IMR-90 (cell line): ENCODE data around the gene GSTA1.
"Not testable (repeated sequence)": the region's sequence is repeated elsewhere in the genome, so short reads cannot be mapped to it uniquely, and the experiment has no call there.

ENCODE experiments used
- BHLHE40 ChIP-seq: fragments of 150-350 bp; IDR thresholded peaks from 2 replicates; pipeline ENCODE4 v1.6.1; 2016; ENCODE audit warnings: mild to moderate bottlenecking, low read depth, low read length
- CEBPB ChIP-seq: IDR thresholded peaks from 2 replicates; pipeline ENCODE4 v1.6.1; 2012; ENCODE audit warnings: low read depth, low read length, improper control_type of control experiment
- FOS ChIP-seq: fragments of 150-350 bp; IDR thresholded peaks from 2 replicates; pipeline ENCODE4 v1.6.1; 2016; ENCODE audit warnings: low read depth, low read length
- MAFK ChIP-seq: IDR thresholded peaks from 2 replicates; pipeline ENCODE4 v1.6.1; 2012; ENCODE audit warnings: low read depth, low read length, improper control_type of control experiment
- NFE2L2 ChIP-seq: fragments of 150-350 bp; IDR thresholded peaks from 2 replicates; pipeline ENCODE4 v1.6.1; 2016; ENCODE audit warnings: low read depth, mild to moderate bottlenecking, low read length
- POLR2A ChIP-seq: IDR thresholded peaks from 2 replicates; pipeline ENCODE4 v1.6.1; 2012; ENCODE audit warnings: mild to moderate bottlenecking, low read depth, low read length
- RAD21 ChIP-seq: IDR thresholded peaks from 2 replicates; pipeline ENCODE4 v1.6.1; 2012; ENCODE audit warnings: low read length, improper control_type of control experiment
- SMC3 ChIP-seq: fragments of 150-350 bp; IDR thresholded peaks from 2 replicates; pipeline ENCODE4 v1.6.1; 2016; ENCODE audit warnings: low read depth, mild to moderate bottlenecking, antibody characterized with exemption, low read length, moderate library complexity
- USF2 ChIP-seq: fragments of 150-350 bp; IDR thresholded peaks from 2 replicates; pipeline ENCODE4 v1.6.1; 2017; ENCODE audit warnings: mild to moderate bottlenecking, antibody characterized with exemption, low read length, low read depth
- TF ChIP-seq, protein P1 (sequence below): conservative IDR thresholded peaks from 2 replicates; pipeline ENCODE4 v1.5.1; 2012; ENCODE audit warnings: mild to moderate bottlenecking, low read depth, low read length, improper control_type of control experiment
- TF ChIP-seq, protein P2 (sequence below): fragments of 150-350 bp; IDR thresholded peaks from 2 replicates; pipeline ENCODE4 v1.6.1; 2016; ENCODE audit warnings: low read depth, mild to moderate bottlenecking, low read length, moderate library complexity, borderline replicate concordance

DNA sequence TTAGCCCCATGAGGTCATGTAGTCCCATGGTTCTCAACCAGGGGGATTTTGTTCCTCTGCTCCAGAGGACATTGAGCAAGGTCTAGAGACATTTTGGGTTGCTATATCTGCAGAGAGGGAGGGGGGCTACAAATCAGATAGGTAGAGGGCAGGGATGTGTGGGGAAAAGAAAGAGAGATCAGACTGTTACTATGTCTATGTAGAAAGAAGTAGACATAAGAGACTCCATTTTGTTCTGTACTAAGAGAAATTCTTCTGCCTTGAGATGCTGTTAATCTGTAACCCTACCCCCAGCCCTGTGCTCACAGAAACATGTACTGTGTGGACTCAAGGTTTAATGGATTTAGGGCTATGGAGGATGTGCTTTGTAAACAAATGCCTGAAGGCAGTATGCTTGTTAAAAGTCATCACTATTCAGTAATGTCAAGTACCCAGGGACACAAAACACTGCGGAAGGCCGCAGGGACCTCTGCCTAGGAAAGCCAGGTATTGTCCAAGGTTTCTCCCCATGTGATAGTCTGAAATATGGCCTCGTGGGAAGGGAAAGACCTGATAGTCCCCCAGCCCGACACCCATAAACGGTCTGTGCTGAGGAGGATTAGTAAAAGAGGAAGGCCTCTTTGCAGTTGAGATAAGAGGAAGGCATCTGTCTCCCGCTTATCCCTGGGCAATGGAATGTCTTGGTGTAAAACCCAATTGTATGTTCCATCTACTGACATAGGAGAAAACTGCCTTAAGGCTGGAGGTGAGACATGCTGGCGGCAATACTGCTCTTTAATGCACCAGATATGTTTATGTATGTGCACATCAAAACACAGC lies 41.7 kb downstream of the GSTA1 start:
- TF ChIP-seq MAFK, POLR2A, NFE2L2, CEBPB, RAD21, FOS, BHLHE40, USF2, SMC3: not testable (repeated sequence)
- TF ChIP-seq, protein P1, sequence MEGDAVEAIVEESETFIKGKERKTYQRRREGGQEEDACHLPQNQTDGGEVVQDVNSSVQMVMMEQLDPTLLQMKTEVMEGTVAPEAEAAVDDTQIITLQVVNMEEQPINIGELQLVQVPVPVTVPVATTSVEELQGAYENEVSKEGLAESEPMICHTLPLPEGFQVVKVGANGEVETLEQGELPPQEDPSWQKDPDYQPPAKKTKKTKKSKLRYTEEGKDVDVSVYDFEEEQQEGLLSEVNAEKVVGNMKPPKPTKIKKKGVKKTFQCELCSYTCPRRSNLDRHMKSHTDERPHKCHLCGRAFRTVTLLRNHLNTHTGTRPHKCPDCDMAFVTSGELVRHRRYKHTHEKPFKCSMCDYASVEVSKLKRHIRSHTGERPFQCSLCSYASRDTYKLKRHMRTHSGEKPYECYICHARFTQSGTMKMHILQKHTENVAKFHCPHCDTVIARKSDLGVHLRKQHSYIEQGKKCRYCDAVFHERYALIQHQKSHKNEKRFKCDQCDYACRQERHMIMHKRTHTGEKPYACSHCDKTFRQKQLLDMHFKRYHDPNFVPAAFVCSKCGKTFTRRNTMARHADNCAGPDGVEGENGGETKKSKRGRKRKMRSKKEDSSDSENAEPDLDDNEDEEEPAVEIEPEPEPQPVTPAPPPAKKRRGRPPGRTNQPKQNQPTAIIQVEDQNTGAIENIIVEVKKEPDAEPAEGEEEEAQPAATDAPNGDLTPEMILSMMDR = not testable (repeated sequence)
- TF ChIP-seq, protein P2, sequence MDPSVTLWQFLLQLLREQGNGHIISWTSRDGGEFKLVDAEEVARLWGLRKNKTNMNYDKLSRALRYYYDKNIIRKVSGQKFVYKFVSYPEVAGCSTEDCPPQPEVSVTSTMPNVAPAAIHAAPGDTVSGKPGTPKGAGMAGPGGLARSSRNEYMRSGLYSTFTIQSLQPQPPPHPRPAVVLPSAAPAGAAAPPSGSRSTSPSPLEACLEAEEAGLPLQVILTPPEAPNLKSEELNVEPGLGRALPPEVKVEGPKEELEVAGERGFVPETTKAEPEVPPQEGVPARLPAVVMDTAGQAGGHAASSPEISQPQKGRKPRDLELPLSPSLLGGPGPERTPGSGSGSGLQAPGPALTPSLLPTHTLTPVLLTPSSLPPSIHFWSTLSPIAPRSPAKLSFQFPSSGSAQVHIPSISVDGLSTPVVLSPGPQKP = not testable (repeated sequence)
